Ascending aorta (tissue), 2 donors: Measurements from ENCODE around the gene UGT2A1. TPM values are rescaled to one million over a fixed set of nuclear protein-coding genes. Genes with fewer than 3 reads are reported as not detected.

Source experiments
- DNase-seq, 2 donors: peaks; one replicate each; pipeline ENCODE4 v3.0.0-alpha.2; 2019; ENCODE audit warnings: low spot score in 2 of 2
- H3K27ac ChIP-seq, 2 donors: fragments of 200-600 bp; sonication (generic); one replicate each; pipeline ENCODE4 v1.5.1; 2016 to 2017; ENCODE audit warnings: mild to moderate bottlenecking in 1 of 2
- H3K27me3 ChIP-seq: fragments of 200-600 bp; sonication (generic); one replicate; pipeline ENCODE4 v1.5.1; 2017
- H3K36me3 ChIP-seq, 2 donors: fragments of 200-600 bp; sonication (generic); one replicate each; pipeline ENCODE4 v1.5.1; 2016
- H3K4me1 ChIP-seq, 2 donors: fragments of 200-600 bp; sonication (generic); one replicate each; pipeline ENCODE4 v1.5.1; 2016 to 2017; ENCODE audit warnings: mild to moderate bottlenecking in 1 of 2
- H3K4me3 ChIP-seq, 2 donors: fragments of 200-600 bp; sonication (generic); one replicate each; pipeline ENCODE4 v1.5.1; 2016 to 2017; ENCODE audit warnings: mild to moderate bottlenecking in 1 of 2
- H3K9me3 ChIP-seq, 2 donors: fragments of 200-600 bp; sonication (generic); one replicate each; pipeline ENCODE4 v1.5.1; 2016
- intact Hi-C: fragments of 100-400 bp; cut with DNase I; formaldehyde crosslinking; loops from one replicate; pipeline ENCODE4 v1.15.1; 2023
- total RNA-seq: library from RNA; depleted of rRNA; stranded (reverse); fragments of >200 nt; gene quantifications from one replicate; pipeline ENCODE4 v1.1.0, GENCODE V29; 2016
- TF ChIP-seq, protein P1 (sequence below), 3 experiments: fragments of 200-600 bp in 2 of 3; fragments of 450-650 bp in 1 of 3; sonication (generic) in 2 of 3; IDR thresholded peaks; one replicate each; pipeline ENCODE4 v1.5.1; 2016 to 2019; ENCODE audit warnings: antibody characterized with exemption in 3 of 3, mild to moderate bottlenecking in 1 of 3, moderate library complexity in 1 of 3

Gene UGT2A1
- total RNA-seq, 1 donor from 2014 or later = not detected

DNA sequence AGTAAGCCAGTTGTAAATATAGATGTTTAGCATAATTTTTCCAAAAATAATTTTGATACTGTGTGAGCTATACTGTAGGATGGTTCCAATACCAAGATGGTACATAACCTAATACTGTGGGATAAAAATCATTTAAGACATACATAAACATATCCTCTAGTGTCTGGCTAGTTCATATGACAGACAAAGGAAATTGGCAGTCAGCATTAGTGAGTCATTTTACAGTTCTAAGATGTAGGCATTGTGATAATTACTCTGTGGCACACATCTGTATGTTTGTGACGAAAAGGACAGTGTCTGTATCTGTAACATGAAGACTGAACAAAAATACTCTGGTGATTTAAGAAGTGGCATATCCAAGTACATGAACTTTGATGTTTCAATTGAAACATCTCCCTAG lies 63.2 kb downstream of the UGT2A1 start:
- TF ChIP-seq, protein P1, sequence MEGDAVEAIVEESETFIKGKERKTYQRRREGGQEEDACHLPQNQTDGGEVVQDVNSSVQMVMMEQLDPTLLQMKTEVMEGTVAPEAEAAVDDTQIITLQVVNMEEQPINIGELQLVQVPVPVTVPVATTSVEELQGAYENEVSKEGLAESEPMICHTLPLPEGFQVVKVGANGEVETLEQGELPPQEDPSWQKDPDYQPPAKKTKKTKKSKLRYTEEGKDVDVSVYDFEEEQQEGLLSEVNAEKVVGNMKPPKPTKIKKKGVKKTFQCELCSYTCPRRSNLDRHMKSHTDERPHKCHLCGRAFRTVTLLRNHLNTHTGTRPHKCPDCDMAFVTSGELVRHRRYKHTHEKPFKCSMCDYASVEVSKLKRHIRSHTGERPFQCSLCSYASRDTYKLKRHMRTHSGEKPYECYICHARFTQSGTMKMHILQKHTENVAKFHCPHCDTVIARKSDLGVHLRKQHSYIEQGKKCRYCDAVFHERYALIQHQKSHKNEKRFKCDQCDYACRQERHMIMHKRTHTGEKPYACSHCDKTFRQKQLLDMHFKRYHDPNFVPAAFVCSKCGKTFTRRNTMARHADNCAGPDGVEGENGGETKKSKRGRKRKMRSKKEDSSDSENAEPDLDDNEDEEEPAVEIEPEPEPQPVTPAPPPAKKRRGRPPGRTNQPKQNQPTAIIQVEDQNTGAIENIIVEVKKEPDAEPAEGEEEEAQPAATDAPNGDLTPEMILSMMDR (IDR thresholded peaks at IDR 0.05) = no peak
- no peak for DNase-seq
- H3K27ac ChIP-seq = no peak overlapping the region
- no peaks in the 10 kb centered on the region for H3K4me1 ChIP-seq
- intact Hi-C loops = no loop called here
- no peak overlapping the region for H3K4me3 ChIP-seq
- H3K9me3 ChIP-seq = no peaks in the 10 kb centered on the region
- H3K27me3 ChIP-seq = no peaks in the 10 kb centered on the region
- H3K36me3 ChIP-seq = no peaks in the 10 kb centered on the region

DNA sequence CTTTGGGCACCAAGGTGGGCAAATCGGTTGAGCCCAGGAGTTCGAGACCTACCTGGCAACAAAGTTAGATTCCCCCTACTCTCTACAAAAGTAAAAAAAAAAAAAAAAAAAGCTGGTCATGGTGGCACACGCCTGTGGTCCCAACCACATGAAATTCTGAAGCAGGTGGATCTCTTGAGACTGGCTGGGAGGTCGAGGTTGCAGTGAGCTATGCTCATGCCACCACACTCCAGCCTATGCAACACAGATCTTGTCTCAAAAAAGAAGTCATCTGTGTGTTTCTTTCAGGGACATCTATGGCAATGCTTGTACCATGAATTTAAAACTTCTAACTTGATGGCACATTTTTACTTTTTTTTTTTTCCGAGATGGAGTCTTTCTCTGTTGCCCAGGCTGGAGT lies 68.9 kb downstream of the UGT2A1 start:
- no peaks in the 10 kb centered on the region for H3K27me3 ChIP-seq
- DNase-seq = no peak
- TF ChIP-seq, protein P1 (IDR thresholded peaks at IDR 0.05) = no peak
- no peaks in the 10 kb centered on the region for H3K36me3 ChIP-seq
- no peak overlapping the region for H3K27ac ChIP-seq
- H3K9me3 ChIP-seq = no peaks in the 10 kb centered on the region
- intact Hi-C loops = no loop called here
- H3K4me3 ChIP-seq = no peak overlapping the region
- no peaks in the 10 kb centered on the region for H3K4me1 ChIP-seq

DNA sequence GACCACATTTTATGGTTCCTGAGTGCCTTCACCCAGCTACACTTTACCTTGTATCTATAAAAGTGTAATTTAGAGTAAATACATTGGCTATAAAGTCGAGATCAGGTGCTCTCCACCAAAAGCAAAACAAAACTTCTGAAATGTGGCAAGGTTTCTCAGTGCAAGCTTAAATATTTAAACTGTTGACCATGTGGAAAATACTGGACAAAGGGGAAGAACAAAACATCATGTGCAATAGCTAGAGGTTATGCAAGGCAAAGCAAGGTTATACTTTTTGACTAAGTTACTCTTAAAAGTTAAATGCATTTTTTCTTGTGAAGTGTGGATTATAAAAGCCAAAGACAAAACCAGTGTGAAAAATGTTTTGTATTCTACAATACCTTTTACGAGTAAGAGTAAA lies 69.5 kb downstream of the UGT2A1 start:
- no peak overlapping the region for H3K4me3 ChIP-seq
- H3K9me3 ChIP-seq = no peaks in the 10 kb centered on the region
- intact Hi-C loops = no loop called here
- no peak overlapping the region for H3K27ac ChIP-seq
- TF ChIP-seq, protein P1 (IDR thresholded peaks at IDR 0.05) = no peak
- H3K36me3 ChIP-seq = no peaks in the 10 kb centered on the region
- DNase-seq = no peak
- H3K27me3 ChIP-seq = no peaks in the 10 kb centered on the region
- H3K4me1 ChIP-seq = no peaks in the 10 kb centered on the region

DNA sequence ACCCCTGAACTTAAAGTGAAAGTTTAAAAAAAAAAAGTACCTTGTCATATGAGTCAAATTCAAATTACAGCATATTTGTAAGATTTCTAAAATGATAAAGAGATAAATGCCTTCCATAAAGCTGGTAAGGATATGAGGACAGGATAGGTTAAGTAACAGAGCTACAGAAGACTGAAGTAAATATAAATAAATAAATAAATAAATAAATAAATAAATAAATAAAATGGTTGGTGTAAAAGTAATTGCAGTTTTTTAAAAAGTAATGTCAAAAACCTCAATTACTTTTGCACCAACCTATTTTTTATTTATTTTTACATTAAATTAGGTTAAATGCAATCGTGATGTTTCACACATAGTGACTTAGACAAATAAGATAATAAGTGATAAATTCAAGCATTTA lies 75.8 kb downstream of the UGT2A1 start:
- Histone ChIP-seq H3K27ac (no peak overlapping the region), H3K36me3 (no peaks in the 10 kb centered on the region), H3K4me1 (no peaks in the 10 kb centered on the region), H3K9me3 (no peaks in the 10 kb centered on the region), H3K27me3 (no peaks in the 10 kb centered on the region), H3K4me3 (no peak overlapping the region)
- DNase-seq = no peak
- TF ChIP-seq, protein P1 (IDR thresholded peaks at IDR 0.05) = no peak
- intact Hi-C loops = no loop called here

DNA sequence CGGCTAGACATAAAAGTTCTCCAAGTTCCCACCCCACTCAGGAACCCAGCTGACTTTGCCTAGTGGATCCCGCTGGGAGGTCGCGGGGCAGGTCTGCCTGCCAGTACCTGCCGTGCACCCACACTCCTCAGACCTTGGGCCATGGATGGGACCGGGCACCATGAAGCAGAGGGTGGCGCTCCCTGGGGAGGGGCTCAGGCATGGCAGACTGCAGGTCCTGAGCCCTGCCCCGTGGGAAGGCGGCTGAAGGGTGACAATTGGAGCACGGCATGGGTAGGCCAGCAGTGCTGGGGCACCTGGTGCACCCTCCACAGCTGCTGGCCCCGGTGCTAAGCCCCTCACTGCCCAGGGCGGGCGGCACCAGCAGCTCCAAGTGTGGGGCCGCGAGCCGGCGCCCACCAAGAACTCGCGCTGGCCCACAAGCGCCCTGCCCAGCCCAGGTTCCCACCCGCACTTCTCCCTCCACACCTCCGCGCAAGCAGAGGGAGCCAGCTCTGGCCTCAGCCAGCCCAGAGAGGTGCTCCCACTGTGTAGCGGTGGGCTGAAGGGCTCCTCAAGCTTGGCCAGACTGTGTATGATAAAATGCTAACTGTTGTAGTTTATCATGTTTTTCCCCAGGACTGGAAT lies 76.7 kb downstream of the UGT2A1 start:
- no peak overlapping the region for H3K4me3 ChIP-seq
- intact Hi-C loops = no loop called here
- TF ChIP-seq, protein P1 (IDR thresholded peaks at IDR 0.05) = no peak
- no peaks in the 10 kb centered on the region for H3K9me3 ChIP-seq
- no peaks in the 10 kb centered on the region for H3K36me3 ChIP-seq
- H3K27me3 ChIP-seq = no peaks in the 10 kb centered on the region
- no peak for DNase-seq
- H3K4me1 ChIP-seq = no peaks in the 10 kb centered on the region
- no peak overlapping the region for H3K27ac ChIP-seq

DNA sequence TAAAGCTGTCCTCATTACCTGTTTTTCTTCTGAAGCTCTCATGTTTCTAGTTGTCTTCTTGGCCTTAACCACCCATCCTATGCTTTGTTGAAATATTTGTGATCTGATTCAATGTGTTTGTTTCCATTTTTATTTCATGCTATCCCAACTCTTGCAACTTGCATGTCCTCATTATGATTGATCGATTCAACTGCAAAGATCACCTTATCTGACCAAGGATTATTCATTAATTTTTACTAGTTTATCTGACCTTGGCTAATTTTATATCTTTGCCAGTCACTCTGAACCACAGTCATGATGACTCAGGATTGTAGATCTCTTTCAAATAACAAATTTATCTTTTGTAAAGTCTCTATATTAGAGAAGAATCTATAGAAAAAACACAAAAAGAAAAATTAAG lies 84.3 kb downstream of the UGT2A1 start:
- H3K9me3 ChIP-seq = no peaks in the 10 kb centered on the region
- intact Hi-C loops = no loop called here

More for the DNA sequence above, 84.3 kb downstream of the UGT2A1 start:
- Histone ChIP-seq H3K4me3 (no peak overlapping the region), H3K36me3 (no peaks in the 10 kb centered on the region), H3K27me3 (no peaks in the 10 kb centered on the region), H3K4me1 (no peaks in the 10 kb centered on the region), H3K27ac (no peak overlapping the region)
- TF ChIP-seq, protein P1 (IDR thresholded peaks at IDR 0.05) = no peak
- DNase-seq = no peak
